ENCODE results near the gene TUBB.

GRCh38 chr6:30747902-30748769 is 28.0 kb downstream of the TUBB start:
- TF ChIP-seq CTCF (IDR thresholded peaks at IDR 0.05) (no peak), EP300 (IDR thresholded peaks at IDR 0.05) (no peak)
